Measurements from ENCODE around the gene ZNF319. TPM values are rescaled to one million over a fixed set of nuclear protein-coding genes. Genes with fewer than 3 reads are reported as not detected.

The ZNF319 gene
- total RNA-seq, 1 experiment from 2014 or later: 3.1 TPM

DNA sequence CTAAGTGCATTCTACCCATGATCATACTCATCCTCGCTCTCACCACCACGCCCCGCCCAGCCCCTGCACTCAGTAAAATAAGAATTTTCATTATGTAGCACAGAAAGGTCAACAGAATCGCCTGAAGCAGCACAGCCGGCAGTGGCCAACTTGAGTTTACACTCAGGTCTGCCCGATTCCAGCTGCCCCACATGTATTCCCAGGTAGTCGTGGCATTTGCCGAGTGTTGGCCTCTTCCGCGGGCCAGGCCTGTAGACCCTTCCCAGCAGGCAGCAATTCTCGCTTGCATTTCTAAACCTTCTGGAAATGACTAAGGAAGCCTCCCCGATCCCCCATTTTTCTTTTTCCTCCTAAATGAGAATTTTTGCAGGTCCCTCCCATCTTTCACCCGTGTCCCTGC is 30.2 kb downstream of the ZNF319 start:
- H3K36me3 ChIP-seq (replicated peaks; ENCODE audit: control insufficient read depth, insufficient read depth, low read length): no peaks in the 10 kb centered on the region
- DNase-seq: no peak
- H3K4me3 ChIP-seq (ENCODE audit: insufficient read depth, low read depth, low read length): no peak overlapping the region
- H3K27me3 ChIP-seq (ENCODE audit: control insufficient read depth, insufficient read depth, low read length): no peaks in the 10 kb centered on the region

DNA sequence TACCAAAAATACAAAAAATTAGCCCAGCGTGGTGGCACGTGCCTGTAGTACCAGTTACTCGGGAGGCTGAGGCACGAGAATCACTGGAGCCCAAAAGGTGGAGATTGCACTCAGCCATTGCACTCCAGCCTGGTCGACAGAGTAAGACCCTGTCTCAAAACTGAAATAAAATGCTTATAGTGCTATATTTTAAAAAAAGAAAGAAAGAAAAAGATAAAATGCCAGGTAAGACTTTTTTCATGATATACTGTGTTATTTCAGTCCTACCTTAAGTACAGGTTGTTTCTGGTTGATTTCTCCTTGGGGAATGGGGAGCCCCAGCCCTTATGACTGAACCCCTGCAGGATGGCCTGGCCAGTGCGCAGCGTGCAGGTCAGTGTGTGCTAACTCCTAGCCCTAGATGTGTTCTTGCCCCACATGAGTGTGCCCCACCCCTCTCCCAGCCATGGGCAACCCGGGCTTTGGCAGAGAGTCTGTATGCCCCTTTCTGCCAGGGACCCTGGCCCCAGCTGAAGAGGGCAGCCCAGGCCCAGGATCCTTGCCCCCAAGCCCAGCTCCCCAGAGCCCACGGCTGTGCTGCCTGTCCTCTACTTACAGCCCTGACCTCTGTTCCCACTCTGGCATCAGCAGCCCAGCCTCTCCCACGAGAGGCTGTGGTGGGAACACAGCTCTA is 30.9 kb downstream of the ZNF319 start:
- no peak for DNase-seq
- no peak overlapping the region for H3K4me3 ChIP-seq (ENCODE audit: insufficient read depth, low read depth, low read length)
- no peaks in the 10 kb centered on the region for H3K36me3 ChIP-seq (replicated peaks; ENCODE audit: control insufficient read depth, insufficient read depth, low read length)
- H3K27me3 ChIP-seq (ENCODE audit: control insufficient read depth, insufficient read depth, low read length): no peaks in the 10 kb centered on the region

DNA sequence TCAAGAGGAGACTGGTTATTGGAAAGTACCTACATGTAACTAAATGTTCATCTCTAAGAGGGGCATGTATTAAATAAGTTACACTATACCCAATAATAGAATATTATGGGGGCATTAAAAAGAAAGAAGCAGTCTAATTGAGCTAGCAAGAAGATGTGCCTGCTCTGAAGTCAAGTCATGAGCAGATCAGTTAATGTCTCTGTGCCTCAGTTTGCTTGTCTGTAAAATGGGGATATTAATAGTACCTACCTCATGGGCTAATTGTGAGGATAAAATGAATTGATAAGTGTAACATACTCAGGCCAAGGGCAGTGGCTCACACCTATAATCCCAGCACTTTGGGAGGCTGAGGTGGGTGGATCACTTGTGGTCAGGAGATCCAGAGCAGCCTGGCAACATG is 32.6 kb downstream of the ZNF319 start:
- Histone ChIP-seq H3K27me3 (ENCODE audit: control insufficient read depth, insufficient read depth, low read length) (no peaks in the 10 kb centered on the region), H3K4me3 (ENCODE audit: insufficient read depth, low read depth, low read length) (no peak overlapping the region), H3K36me3 (replicated peaks; ENCODE audit: control insufficient read depth, insufficient read depth, low read length) (no peaks in the 10 kb centered on the region)
- DNase-seq: no peak

DNA sequence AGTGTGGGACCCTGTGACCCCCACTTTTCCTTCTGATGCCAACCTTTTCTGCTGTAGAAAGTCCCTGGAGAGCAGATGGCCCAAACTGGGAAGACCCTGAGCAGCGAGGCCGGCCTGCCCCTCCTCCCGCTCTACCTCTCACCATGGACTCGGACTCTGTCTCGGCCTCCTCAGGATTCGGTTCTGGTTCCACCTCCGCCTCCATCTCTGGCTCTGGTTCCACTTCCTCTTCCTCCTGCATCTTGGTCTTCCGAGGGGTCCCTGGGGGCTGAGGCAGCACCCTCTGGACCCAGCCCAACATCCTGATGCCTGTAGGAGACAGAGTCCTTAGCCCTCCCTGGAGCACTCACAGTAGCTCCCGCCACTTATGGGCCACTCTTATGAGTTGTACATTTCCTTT is 33.5 kb downstream of the ZNF319 start:
- no peaks in the 10 kb centered on the region for H3K36me3 ChIP-seq (replicated peaks; ENCODE audit: control insufficient read depth, insufficient read depth, low read length)
- no peak for DNase-seq
- no peaks in the 10 kb centered on the region for H3K27me3 ChIP-seq (ENCODE audit: control insufficient read depth, insufficient read depth, low read length)
- no peak overlapping the region for H3K4me3 ChIP-seq (ENCODE audit: insufficient read depth, low read depth, low read length)

DNA sequence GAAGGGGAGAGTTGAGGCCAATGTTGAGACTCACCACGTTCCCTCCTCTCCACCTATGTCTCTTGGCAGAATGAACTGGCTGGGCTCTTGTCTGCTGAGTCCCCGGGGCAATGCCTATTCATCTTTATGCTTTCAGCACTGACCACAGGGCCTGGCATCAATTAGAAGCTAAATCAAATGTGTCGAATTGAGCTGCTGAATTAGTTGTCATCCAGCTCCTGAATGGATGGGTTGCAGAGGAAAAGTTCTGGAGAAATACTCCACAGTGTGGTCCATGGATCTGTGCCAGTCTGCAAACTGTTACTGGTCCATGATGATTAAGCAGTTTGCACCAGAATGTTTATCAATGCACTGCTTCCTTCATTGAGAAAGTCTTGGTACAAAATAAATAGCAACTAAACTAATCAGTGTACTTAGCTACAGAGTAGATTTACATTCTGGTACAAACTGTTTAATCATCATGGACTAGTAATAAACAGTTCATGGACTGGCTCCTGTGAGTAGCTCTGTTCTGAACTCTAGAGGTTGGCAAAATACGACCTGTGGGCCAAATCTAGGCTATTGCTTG is 34.2 kb downstream of the ZNF319 start:
- Histone ChIP-seq H3K4me3 (ENCODE audit: insufficient read depth, low read depth, low read length) (no peak overlapping the region), H3K27me3 (ENCODE audit: control insufficient read depth, insufficient read depth, low read length) (no peaks in the 10 kb centered on the region), H3K36me3 (replicated peaks; ENCODE audit: control insufficient read depth, insufficient read depth, low read length) (no peaks in the 10 kb centered on the region)
- DNase-seq: no peak

DNA sequence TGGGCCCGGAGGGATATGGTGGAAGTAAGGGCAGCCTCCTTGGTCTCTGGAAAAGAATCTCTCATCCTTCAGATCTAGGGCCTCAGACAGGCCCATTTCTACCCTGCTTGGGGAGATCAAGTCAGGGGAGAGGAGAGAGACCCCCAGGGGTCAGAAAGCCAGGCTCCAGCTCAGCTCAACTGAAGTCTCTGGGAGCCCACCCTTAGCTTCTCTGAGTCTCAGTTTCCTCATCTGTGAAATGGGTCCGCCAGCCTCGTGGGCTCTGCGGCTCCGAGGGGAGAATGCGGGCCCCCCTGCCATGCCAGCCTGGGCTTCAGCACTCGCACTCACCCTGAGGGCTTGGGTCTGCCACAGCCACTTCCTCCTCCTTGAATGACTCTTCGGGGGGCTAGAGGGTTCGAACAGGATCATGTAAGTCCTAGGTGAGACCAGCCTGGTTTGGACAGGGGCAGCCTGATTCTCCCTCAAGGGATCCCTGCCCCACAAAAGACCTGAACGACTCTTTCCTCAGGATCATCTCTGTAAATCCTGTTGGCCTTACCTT is 36.2 kb downstream of the ZNF319 start:
- H3K27me3 ChIP-seq (ENCODE audit: control insufficient read depth, insufficient read depth, low read length): no peaks in the 10 kb centered on the region
- no peak for DNase-seq
- no peaks in the 10 kb centered on the region for H3K36me3 ChIP-seq (replicated peaks; ENCODE audit: control insufficient read depth, insufficient read depth, low read length)
- no peak overlapping the region for H3K4me3 ChIP-seq (ENCODE audit: insufficient read depth, low read depth, low read length)

DNA sequence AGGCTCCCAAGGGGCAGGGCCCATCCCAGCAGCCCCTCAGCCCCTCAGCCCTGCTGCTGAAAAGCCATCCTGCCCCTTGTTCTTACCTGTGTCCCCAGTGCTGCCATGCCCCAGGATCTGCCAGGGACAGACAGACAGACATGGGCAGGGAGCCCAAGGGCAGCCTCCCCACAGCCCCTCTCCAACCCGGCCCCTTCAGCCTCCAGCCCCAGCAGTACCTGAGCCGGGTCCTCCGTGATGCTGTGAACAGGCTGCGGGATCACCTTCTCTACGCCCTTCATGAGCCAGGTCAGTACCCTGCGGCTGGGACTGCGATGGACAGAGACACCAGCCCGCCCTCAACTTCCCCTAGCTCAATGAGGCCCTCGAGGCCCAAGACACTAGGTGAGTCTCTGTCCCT is 37.7 kb downstream of the ZNF319 start:
- no peak for DNase-seq
- no peaks in the 10 kb centered on the region for H3K27me3 ChIP-seq (ENCODE audit: control insufficient read depth, insufficient read depth, low read length)
- no peak overlapping the region for H3K4me3 ChIP-seq (ENCODE audit: insufficient read depth, low read depth, low read length)
- no peaks in the 10 kb centered on the region for H3K36me3 ChIP-seq (replicated peaks; ENCODE audit: control insufficient read depth, insufficient read depth, low read length)

DNA sequence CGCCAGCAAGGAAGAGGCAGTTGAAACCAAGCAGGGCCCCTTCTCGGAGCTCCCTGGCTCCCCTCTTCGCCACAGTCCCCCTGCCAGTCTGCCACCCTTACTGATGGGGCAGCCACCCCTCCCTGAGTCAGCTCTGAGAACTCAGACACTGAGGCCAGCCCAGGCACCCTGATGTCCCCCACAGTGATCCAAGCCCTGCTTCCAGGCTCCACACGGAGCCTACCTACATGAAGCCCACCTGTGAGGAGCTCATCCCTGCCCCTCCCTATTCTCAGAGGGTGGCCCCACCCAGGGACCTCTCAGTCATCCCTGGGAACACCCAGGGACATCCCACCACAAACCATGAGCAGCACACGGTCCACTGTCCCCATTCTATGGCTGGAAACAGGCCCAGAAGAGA is 38.4 kb downstream of the ZNF319 start:
- H3K4me3 ChIP-seq (ENCODE audit: insufficient read depth, low read depth, low read length): no peak overlapping the region
- H3K36me3 ChIP-seq (replicated peaks; ENCODE audit: control insufficient read depth, insufficient read depth, low read length): no peaks in the 10 kb centered on the region
- DNase-seq: no peak
- H3K27me3 ChIP-seq (ENCODE audit: control insufficient read depth, insufficient read depth, low read length): no peaks in the 10 kb centered on the region

DNA sequence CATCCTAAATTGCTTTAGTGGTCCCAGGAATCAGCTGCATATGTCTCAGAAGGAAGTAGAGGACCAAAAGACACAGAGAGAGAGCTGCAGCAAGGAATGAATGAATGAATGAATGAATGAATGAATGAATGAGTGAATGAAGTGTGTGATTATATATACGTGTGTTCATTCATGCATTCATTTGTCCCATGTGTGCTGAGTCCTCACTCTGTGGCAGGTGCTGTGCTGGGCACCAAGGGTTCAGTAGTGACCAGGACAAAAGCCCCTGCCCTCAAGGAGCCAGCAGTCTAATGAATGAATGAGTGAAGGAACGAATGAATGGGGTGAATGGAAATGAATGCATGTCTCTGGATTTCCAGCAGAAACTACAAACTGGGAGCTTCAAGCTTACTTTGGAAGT is 38.9 kb downstream of the ZNF319 start:
- no peak for DNase-seq
- Histone ChIP-seq H3K27me3 (ENCODE audit: control insufficient read depth, insufficient read depth, low read length) (no peaks in the 10 kb centered on the region), H3K36me3 (replicated peaks; ENCODE audit: control insufficient read depth, insufficient read depth, low read length) (no peaks in the 10 kb centered on the region), H3K4me3 (ENCODE audit: insufficient read depth, low read depth, low read length) (no peak overlapping the region)

DNA sequence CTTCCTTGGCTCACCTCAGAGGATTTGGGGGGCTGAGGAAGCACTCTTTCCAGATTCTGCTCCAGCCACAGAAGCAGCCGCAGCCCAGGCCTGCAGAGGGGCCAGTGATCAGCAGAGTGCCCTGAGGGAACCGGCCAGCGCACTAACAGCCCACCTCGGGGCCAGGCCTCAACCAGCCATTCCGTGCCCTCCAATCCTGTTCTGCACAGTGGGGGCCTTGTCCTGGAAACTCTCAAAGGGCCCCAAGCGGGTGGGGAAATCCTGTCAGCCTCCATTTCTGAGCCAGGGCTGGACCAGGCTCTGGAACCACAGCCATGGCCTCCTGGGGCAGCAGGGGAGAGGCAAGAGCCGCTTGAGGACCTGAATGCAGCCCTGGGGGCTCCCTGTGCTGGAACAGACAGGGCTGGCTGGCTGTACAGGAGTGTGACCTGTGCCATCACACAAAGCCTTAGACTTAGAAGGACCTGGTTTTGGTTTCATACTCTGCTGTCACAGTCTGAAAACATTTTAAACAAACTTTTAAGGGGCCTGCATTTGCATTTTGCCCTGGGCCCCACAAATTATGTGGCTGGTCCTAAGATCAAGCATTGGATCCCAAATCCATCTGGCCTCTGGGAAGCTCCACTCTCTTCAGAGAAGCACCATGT is 39.5 kb downstream of the ZNF319 start:
- Histone ChIP-seq H3K27me3 (ENCODE audit: control insufficient read depth, insufficient read depth, low read length) (no peaks in the 10 kb centered on the region), H3K4me3 (ENCODE audit: insufficient read depth, low read depth, low read length) (no peak overlapping the region), H3K36me3 (replicated peaks; ENCODE audit: control insufficient read depth, insufficient read depth, low read length) (no peaks in the 10 kb centered on the region)
- DNase-seq: no peak

DNA sequence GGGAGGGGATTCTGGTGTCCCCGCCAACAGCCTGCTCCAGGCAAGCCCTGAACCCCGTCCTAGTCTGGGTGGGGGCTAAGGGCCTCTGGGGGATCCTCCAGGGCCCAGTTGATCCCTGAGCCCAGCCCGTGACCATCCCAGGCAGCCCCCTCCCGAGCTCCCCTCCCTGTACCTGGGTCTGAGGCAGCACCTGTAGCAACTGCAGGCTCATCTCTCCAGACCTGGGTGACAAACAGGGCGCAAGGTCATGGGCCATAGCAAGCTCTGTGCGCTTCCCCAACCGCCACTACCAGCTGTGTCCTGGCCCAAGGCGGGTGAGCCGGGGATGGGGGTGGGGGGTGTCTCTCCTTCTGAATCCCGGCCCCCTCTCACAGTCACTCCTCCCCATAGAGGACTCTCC is 40.2 kb downstream of the ZNF319 start:
- DNase-seq: peak; percentile 59
- no peaks in the 10 kb centered on the region for H3K27me3 ChIP-seq (ENCODE audit: control insufficient read depth, insufficient read depth, low read length)
- H3K4me3 ChIP-seq (ENCODE audit: insufficient read depth, low read depth, low read length): no peak overlapping the region
- no peaks in the 10 kb centered on the region for H3K36me3 ChIP-seq (replicated peaks; ENCODE audit: control insufficient read depth, insufficient read depth, low read length)

DNA sequence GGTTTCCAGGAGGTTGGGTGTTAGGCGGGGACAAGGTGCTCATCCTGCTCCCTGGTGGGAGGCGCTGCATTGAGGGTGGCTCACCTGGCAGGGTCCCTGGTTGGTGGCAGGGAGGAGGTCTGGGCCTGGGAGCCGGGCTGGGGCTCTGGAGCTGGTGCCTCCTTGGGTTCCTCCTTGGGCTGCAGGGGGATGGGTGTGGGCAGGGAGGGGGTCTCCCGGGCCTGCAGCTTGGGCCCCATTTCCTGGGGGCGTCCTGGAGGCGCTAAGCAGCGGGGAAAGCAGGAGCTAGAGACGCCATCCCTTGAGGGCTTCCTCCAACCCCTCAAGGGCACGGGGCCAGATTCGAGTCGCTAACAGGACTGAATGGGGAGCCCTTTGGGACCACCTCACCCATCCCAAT is 40.7 kb downstream of the ZNF319 start:
- no peaks in the 10 kb centered on the region for H3K36me3 ChIP-seq (replicated peaks; ENCODE audit: control insufficient read depth, insufficient read depth, low read length)
- DNase-seq: peak; percentile 57
- H3K27me3 ChIP-seq (ENCODE audit: control insufficient read depth, insufficient read depth, low read length): no peaks in the 10 kb centered on the region
- H3K4me3 ChIP-seq (ENCODE audit: insufficient read depth, low read depth, low read length): no peak overlapping the region

DNA sequence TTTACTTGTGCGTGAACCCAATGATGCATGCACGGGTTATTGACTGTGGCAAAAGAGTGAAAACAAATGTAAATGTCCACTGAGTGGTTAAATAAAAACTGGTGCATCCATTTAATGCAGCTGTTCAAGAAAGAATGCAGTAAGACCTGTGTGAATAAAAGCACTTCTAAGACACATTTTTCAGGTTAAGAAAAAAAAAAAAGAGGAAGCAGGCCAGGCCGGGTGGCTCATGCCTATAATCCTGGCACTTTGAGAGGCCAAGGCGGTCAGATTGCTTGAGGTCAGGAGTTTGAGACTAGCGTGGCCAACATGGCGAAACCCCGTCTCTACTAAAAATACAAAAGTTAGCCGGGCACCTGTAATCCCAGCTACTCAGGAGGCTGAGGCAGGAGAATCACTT is 41.4 kb downstream of the ZNF319 start:
- DNase-seq: no peak
- H3K36me3 ChIP-seq (replicated peaks; ENCODE audit: control insufficient read depth, insufficient read depth, low read length): no peaks in the 10 kb centered on the region
- H3K27me3 ChIP-seq (ENCODE audit: control insufficient read depth, insufficient read depth, low read length): no peaks in the 10 kb centered on the region
- H3K4me3 ChIP-seq (ENCODE audit: insufficient read depth, low read depth, low read length): no peak overlapping the region

DNA sequence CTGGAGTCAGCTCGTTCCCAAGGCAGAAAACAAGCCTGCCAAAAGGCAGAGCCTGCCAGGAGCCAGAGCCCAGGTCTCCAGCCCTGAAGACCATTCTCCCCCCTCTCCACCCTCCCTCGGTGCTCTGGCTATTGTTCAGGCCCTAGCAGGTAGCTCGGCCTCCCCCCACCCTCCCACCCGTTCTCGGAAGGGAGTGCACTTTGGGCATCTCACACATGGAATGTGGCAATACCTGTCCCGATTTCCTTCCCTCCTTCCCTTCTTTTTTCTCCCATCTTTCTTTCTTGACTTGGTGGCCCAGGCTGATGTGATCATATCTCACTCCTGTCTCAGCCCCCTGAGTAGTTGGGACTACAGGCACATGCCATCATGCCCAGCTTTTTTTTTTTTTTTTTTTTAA is 41.9 kb downstream of the ZNF319 start:
- Histone ChIP-seq H3K4me3 (ENCODE audit: insufficient read depth, low read depth, low read length) (no peak overlapping the region), H3K36me3 (replicated peaks; ENCODE audit: control insufficient read depth, insufficient read depth, low read length) (no peaks in the 10 kb centered on the region), H3K27me3 (ENCODE audit: control insufficient read depth, insufficient read depth, low read length) (no peaks in the 10 kb centered on the region)
- peak; percentile 66 for DNase-seq

DNA sequence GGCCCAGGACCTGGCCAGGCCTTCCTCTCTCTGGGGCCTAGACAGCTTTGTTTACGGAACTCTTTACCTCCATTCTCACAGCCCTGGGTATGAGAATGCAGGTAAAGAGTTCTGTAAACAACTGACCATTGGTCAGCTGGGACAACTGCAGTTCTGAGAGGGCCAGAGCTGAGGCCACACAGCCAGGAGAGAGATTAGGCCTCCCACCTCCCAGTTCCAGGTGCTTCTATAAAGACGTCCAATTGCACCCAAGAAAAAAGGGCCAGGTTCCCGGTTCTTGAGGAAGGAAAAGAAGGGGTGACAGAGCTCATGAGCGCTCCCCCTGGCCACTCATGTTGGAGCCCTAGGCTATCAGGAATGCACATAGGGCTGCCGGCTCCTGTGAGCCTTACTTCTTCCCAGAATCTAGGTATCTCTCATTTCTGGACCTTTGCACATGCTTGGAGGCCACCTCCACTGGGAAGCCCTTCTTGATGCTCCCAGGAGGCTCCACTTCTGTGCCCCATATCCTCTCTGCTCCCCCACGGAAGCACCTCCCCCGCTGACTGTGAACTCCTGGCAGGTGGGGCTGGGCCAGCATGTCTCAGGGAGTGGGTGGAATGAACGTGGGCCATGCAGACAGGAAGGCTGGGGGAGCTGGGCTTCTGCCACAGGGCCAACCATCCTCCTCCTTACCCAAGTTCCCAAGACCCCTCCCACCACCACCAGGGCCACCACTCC is 42.6 kb downstream of the ZNF319 start:
- H3K36me3 ChIP-seq (replicated peaks; ENCODE audit: control insufficient read depth, insufficient read depth, low read length): no peaks in the 10 kb centered on the region
- DNase-seq: peak; percentile 68
- H3K4me3 ChIP-seq (ENCODE audit: insufficient read depth, low read depth, low read length): no peak overlapping the region
- no peaks in the 10 kb centered on the region for H3K27me3 ChIP-seq (ENCODE audit: control insufficient read depth, insufficient read depth, low read length)
